ENCODE results near the gene POLL. TPM values are rescaled to one million over a fixed set of nuclear protein-coding genes. Genes with fewer than 3 reads are reported as not detected.

Gene POLL
- total RNA-seq, 1 donor: 8.2 TPM

DNA sequence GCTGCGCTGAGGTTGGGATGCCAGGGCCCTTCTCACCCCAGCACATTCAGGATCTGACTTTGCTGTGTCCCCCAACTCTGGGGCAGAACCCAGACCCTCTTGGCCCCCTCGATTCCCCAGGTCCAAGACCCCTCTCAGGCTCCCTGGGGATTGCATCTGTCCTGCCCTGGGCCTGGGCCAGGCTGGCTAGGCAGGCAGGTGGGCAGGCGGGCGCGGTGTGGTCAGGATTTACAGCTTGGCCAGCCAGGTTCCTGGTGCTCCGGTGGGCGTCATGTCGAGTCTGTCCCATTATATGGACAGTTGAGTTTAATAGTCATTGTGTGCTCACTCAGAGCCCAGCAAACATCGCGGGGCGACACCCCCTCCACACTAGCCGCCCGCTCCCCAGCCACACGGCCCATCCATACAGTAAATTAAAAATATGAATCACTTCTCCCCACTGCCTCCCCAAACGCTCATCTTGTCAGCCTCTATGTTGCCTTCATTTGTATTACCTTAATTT is 23.5 kb downstream of the POLL start:
- DNase-seq (ENCODE audit: low read depth): no peak
- TF ChIP-seq CTCF (IDR thresholded peaks at IDR 0.05; ENCODE audit: insufficient read depth, low read depth, low read length): no peak
- H3K4me3 ChIP-seq (ENCODE audit: low read depth, low read length): no peak overlapping the region

DNA sequence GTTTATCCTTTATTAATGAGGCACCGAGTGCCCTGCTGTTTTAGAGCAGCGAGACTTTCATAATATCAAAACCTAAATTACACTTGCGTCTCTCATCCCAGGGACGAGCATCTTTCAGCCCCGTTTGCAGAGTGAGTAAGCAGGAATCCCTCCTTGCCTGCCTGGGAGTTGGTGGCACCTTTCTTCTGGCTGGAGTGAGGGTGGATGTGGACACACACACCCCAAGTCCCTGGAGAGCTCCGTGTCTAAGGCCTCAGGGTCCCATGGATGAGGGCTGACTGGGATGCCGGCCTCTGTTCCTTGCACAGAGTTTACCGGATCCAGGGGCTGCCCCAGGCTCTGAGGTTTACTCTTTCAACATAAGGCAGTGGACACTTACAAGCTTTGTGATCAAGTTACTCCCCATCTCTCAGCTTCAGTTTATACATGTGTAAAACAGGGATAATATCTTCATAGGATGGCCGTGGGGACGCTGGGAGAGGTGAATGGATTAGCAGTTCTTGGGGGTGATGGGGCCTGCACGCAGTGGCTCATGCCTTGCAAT is 24.5 kb downstream of the POLL start:
- no peak overlapping the region for H3K4me3 ChIP-seq (ENCODE audit: low read depth, low read length)
- no peak for TF ChIP-seq CTCF (IDR thresholded peaks at IDR 0.05; ENCODE audit: insufficient read depth, low read depth, low read length)
- no peak for DNase-seq (ENCODE audit: low read depth)

GRCh38 chr10:101563007-101563406 is 25.1 kb downstream of the POLL start:
- no peak for TF ChIP-seq CTCF (IDR thresholded peaks at IDR 0.05; ENCODE audit: insufficient read depth, low read depth, low read length)
- DNase-seq (ENCODE audit: low read depth): no peak
- no peak overlapping the region for H3K4me3 ChIP-seq (ENCODE audit: low read depth, low read length)

DNA sequence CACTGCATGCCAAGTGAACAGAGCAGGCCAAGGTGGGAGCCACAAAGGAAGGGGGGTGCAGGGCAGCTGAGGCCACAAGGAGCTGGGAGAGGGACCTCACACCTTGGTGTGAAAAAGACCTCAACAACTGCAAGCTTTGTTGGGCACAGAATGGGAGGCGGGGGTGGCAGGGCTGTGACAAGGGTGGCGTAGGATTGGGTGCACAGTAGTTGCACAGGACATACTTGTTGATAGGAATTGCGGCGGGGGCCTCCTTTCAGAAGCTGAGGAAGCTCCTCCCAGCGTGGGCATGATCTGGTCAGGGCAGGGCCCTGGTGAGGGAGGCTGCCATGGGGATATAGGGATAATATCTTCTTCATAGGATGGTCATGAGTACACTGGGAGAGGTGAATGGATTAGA is 25.8 kb downstream of the POLL start:
- no peak for TF ChIP-seq CTCF (IDR thresholded peaks at IDR 0.05; ENCODE audit: insufficient read depth, low read depth, low read length)
- DNase-seq (ENCODE audit: low read depth): no peak
- H3K4me3 ChIP-seq (ENCODE audit: low read depth, low read length): no peak overlapping the region

DNA sequence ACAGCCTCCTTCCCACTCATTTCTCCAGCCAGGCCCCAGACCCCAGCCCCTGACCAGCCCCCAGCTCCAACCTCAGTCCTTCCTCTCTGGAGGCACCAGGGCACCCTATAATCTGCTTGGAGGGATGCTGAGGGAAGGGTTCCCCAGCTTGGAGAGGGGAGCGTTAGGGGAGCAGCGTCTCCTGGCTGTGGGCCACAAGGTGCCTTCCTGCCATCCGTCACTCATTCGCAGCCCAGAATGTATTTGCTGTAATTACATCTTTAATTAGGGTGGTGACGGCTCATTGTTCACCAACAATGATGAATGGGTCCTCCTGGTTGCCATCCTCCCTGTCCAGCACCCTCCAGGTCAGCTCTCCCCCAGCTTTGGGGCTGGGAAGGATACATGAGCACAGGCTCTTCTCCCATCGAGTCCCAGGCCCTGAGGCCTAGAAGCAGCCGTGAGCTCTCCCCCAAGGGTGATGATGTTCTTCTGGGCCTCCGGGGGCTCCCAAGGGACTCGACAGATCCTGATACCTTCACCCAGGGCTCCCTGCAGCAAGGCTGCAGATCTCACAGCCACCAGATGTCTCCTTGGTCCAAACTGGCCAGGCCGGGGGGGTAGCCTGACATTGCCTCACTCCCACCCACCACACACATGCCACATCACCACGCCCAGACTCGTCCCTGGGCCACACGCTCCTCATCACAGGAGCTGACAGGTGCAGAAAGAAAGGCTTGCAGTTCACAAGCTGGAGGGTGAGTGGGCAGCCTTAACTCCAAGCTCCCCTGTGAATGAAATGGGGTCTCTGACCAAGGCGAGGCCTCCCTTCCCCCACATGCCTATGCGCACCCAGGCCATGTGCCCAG is 26.8 kb downstream of the POLL start:
- DNase-seq (ENCODE audit: low read depth): no peak
- no peak overlapping the region for H3K4me3 ChIP-seq (ENCODE audit: low read depth, low read length)
- TF ChIP-seq CTCF (IDR thresholded peaks at IDR 0.05; ENCODE audit: insufficient read depth, low read depth, low read length): no peak

GRCh38 chr10:101560298-101561067 is 27.6 kb downstream of the POLL start:
- DNase-seq (ENCODE audit: low read depth): no peak
- TF ChIP-seq CTCF (IDR thresholded peaks at IDR 0.05; ENCODE audit: insufficient read depth, low read depth, low read length): no peak
- no peak overlapping the region for H3K4me3 ChIP-seq (ENCODE audit: low read depth, low read length)
